HG03558 (cell line): ENCODE data around the gene SNRK.

Experiments used
- ATAC-seq: cut with Tn5 transposase; IDR thresholded peaks from one replicate; pipeline ENCODE4 v1.9.1; 2021; ENCODE audit warnings: moderate number of reproducible peaks; ENCODE audit not compliant: unreplicated experiment; ENCODE audit errors: extremely low read depth

SNRK gene

DNA sequence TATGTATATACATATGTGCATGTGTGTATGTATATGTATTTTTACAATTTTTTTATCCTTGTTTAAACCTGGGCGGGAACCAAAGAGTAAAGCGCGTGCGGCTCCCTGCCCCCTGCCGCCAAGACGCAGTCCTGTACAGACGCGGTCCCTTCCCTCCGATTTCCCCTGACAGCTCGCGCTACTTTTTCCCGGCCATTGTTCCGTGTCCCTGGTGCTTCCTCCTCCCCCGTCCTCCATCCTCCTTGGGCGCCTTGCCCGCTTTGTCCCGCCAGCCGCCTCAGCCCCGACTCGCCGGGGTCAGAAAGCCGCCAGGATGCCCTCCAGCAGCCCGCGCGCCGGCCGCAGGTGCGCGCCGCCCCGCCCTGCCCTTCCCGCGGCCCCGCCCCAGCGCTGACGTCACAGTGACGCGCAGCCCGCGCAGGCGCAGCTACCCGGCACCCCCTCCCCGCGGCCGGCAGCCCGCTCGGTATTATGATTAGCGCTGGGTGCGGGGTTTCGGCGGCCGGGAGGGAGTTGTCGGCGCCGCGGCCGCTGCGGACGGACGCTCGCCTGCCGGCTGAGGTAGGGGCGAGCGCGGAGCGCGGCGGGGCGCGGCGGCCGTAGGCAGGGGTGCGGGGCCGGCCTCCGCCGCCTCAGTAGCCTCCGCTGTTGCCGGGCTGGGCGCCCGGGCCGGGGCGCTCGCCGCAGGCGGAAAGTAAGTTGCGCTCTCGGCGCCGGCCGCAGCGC lies at the start of gene SNRK:
SNRK (plus strand) TSS at position 426 of the 726 bp plus-strand sequence. CDS start 16,664 bp downstream, outside the sequence.
- peak; percentile 52 for ATAC-seq

DNA sequence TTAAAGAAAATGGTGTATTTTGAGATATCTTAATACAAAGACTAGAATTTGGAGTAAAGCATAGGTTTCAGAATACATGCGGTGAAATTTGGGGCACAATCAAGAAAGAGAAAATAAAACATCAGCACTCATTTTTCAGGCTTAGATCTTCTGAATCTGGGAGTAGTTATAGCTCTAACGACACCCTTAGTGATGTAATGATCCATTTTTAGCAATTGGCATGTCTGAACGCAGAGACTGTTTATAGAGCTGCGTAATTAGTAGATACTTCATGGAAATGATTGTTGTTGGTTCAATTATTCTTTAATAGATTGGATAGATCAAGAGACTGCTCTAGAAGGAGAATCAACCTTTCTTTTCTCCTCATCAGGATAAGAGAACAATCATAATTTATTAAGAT lies 47.5 kb upstream of the SNRK start:
- no peak for ATAC-seq

- no peak for ATAC-seq
Measured at GRCh38 chr3:43239755-43240154, 46.6 kb upstream of the SNRK start.

- ATAC-seq: no peak
Measured at GRCh38 chr3:43243590-43244587, 42.5 kb upstream of the SNRK start.

DNA sequence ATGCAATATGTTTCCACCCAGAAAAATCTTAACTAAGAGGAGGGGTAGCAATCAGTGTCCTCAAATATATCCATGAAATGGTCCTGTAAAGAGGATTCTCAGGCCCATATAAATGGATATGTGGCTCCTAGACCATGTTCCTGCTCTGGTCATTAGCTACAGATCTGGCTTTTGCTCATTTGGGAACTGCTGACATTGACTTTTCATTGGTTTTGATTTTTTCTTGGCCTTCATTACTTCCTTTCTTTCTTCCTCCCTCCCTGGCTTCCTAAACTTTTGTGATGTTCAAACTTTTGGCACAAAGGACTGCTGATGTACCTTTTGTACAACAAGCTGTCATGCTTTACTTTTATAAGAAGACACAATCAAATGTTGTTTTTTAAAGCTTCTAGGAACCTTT lies 41.6 kb upstream of the SNRK start:
- ATAC-seq: no peak

GRCh38 chr3:43246976-43247375 lies 39.4 kb upstream of the SNRK start:
- no peak for ATAC-seq

DNA sequence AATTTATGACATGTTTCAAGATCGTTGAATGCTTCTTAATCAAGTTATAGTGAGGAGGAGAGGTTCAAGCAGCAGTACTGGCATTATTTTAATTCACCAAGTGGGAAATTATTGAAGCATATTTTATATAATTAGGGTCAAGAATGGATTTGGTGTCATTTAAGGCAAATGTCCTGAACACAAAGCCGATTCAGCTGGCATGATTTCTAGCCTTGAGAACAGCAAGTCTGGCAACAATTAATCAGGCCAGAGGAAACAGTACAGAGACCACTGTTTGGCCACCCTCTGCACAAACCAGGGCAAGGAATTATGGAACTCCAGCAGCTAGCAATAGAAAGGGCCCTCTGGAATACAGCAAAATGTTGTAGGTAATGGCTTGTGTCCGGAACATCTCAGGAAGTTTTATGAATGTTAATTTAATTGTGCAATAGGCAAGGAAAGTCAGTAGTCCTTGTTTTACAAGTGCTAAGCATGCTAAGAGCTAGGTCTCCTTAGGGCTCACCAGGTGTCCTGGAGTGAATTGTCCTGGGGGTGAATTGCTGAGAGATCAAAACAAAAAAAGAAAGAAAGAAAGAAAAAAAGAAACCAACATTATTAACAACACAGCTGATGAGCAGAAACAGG lies 38.7 kb upstream of the SNRK start:
- no peak for ATAC-seq

GRCh38 chr3:43248185-43248583 lies 38.2 kb upstream of the SNRK start:
- no peak for ATAC-seq

- ATAC-seq: no peak
Measured at GRCh38 chr3:43248973-43249372, 37.4 kb upstream of the SNRK start.

GRCh38 chr3:43249405-43249804 lies 36.9 kb upstream of the SNRK start:
- no peak for ATAC-seq

GRCh38 chr3:43253294-43253693 lies 33.0 kb upstream of the SNRK start:
- ATAC-seq: no peak

DNA sequence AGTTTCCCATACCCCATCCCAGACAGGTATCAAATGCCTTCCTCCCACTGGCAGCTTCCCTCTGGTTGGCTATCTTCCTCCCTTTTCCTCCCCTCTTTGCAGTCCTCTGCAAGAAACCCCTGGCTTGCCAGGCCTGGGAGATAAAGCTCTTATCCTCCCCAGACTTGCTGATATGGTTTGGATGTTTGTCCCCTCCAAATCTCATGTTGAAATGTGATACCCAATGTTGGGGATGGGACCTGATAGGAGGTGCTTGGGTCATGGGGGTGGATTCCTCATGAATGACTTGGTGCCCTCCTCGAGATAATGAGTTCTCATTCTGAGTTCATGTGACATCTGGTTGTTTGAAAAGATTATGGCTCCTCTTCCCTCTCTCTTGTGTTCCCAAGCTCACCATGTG lies 32.2 kb upstream of the SNRK start:
- no peak for ATAC-seq

- ATAC-seq: no peak
Measured at GRCh38 chr3:43255662-43256061, 30.7 kb upstream of the SNRK start.

DNA sequence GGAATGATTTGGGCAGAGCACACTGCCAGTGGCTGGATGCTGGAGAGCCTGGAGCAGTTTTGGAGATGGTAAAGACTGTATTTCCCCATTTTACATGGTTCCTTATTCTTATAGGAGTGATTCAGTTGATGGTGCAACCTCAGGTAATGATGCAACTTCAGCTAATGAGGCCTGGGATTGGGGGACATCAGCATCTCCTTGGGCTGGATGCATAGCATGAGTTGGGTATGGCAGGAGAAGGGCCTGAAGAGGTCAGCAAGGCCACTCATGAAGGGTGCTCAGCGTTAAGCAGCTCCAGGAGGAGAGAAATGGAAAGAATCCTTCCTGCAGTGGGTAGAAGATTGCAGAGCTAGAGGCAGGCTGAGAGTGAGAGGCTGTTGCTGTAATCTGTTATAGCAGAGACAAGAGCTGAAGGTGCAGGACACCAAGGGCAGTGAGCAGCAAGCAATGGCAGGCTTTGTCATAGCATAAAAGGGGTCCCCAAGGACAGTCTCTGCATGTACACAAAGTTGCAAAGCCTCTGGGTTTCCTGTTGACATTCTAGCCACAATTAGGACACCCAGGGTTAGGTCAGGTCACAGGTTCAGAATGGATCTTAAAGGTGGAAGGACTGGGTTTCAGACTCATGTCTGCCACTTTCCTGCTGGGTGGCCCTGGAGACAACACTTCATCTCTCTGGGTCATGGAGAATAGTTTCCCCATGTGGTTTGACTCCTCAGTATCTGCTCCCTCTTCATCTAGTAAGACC lies 29.5 kb upstream of the SNRK start:
- no peak for ATAC-seq

DNA sequence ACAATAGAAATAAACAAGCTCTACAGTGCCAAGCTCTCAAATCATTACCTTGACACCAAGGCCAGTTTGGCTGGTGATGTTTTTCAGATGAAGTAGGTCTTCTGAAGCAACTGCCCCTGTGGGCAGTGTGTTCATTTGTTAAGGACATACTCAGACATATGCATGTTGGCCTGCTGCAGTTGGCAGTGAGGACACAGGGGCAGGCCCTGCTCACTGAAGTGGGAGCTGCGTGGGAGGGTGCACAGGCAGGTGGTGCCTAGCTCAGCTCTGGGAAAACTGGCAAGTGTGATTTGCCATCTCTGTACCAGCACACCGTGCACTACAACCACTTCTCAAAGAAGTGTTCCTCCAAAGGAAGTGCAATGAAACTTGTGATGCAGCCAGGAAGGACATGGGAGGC lies 28.5 kb upstream of the SNRK start:
- ATAC-seq: no peak

DNA sequence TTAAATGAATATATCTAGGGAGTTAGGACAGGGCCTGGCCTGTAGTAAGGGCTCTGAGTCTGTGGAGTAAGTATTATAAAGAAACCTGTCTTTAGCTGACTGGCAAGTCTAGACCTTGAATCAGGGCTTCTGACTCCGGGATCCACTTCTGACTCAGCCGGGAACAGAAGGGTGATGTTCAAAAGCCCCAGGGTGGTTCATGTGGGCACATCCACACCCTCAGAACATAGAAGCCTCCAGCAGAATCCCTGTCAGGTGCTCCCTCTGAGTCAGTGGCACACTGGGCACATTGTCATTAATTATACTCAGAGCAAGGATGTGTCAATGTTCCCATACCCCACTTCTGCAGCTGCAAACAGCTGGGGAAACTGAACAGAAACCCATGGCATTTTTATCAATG lies 26.7 kb upstream of the SNRK start:
- ATAC-seq: no peak

- ATAC-seq: no peak
Measured at GRCh38 chr3:43260412-43260811, 25.9 kb upstream of the SNRK start.

DNA sequence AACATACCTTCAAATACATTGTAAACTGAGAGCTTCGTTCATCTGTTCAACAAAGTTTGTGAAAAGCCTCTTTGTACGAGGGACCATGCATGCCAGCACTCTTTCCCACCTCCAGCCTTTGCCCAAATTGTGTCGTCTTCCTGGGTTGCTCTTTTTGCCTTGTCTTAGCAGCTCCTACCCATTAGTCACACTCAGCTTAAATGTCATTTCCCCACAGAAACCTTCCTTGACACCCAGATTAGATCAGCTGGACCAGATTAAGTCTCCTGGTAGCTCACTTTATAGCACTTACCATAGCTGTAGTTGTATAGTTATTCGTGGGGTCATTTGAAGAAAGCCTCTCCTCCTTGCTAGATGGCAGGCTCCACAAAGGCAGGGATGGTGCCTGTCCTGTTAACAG lies 24.1 kb upstream of the SNRK start:
- no peak for ATAC-seq

- ATAC-seq: no peak
Measured at GRCh38 chr3:43266451-43266850, 19.9 kb upstream of the SNRK start.

DNA sequence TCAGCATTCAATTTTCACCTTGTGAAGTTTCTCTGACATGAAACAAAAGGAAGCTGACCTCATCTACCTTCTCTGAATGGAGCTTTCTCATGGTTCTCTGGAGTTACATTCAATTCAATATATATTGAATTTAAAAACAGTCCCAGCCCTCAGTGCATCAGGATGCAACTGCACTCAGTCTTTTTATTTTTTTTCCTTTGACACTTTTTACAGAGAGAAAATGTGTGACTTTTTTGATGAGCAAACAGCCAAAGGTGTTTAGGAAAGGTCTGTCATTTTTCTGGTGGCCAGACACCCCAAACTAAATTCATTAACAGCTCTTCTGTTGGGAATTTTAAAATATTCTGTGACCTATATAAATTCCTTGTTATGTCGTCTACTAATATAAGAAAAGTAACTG lies 19.3 kb upstream of the SNRK start:
- no peak for ATAC-seq
